ENCODE results near the gene ADGRD1.

The ADGRD1 gene

GRCh38 chr12:131091976-131092691 is 138.4 kb downstream of the ADGRD1 start:
- no peak for DNase-seq (ENCODE audit: low spot score)

- no peak for DNase-seq (ENCODE audit: low spot score)
Measured at GRCh38 chr12:131092901-131093603, 139.3 kb downstream of the ADGRD1 start.

GRCh38 chr12:131093604-131093955 is 139.9 kb downstream of the ADGRD1 start:
- DNase-seq (ENCODE audit: low spot score): no peak

GRCh38 chr12:131093971-131094830 is 140.5 kb downstream of the ADGRD1 start:
- DNase-seq (ENCODE audit: low spot score): no peak

- no peak for DNase-seq (ENCODE audit: low spot score)
Measured at GRCh38 chr12:131094831-131095805, 141.4 kb downstream of the ADGRD1 start.

- DNase-seq (ENCODE audit: low spot score): no peak
Measured at GRCh38 chr12:131095826-131096680, 142.3 kb downstream of the ADGRD1 start.

GRCh38 chr12:131096681-131097181 is 143.0 kb downstream of the ADGRD1 start:
- DNase-seq (ENCODE audit: low spot score): no peak

- DNase-seq (ENCODE audit: low spot score): no peak
Measured at GRCh38 chr12:131097202-131098177, 143.8 kb downstream of the ADGRD1 start.

- no peak for DNase-seq (ENCODE audit: low spot score)
Measured at GRCh38 chr12:131098178-131098981, 144.7 kb downstream of the ADGRD1 start.

GRCh38 chr12:131100031-131100674 is 146.4 kb downstream of the ADGRD1 start:
- no peak for DNase-seq (ENCODE audit: low spot score)

GRCh38 chr12:131101006-131101405 is 147.3 kb downstream of the ADGRD1 start:
- DNase-seq (ENCODE audit: low spot score): no peak

- no peak for DNase-seq (ENCODE audit: low spot score)
Measured at GRCh38 chr12:131101703-131102492, 148.2 kb downstream of the ADGRD1 start.

GRCh38 chr12:131102493-131102931 is 148.8 kb downstream of the ADGRD1 start:
- no peak for DNase-seq (ENCODE audit: low spot score)

- no peak for DNase-seq (ENCODE audit: low spot score)
Measured at GRCh38 chr12:131102991-131103668, 149.4 kb downstream of the ADGRD1 start.

GRCh38 chr12:131103669-131104462 is 150.2 kb downstream of the ADGRD1 start:
- no peak for DNase-seq (ENCODE audit: low spot score)

Data from hematopoietic multipotent progenitor cell treated with erythropoietin and hydrocortisone succinate and interleukin-3 and kit ligand, for 17 days (in vitro differentiated cells).